Activated T-cell treated with anti-CD3 and anti-CD28 coated beads, Interleukin-2, amount 50 U/mL, for 1 hour (primary cell): Measurements from ENCODE around the gene NXPH4.

ENCODE experiments used
- DNase-seq: peaks from one replicate; pipeline ENCODE4 v3.0.0-alpha.2; 2020

Gene NXPH4

GRCh38 chr12:57248934-57249742 is 32.5 kb downstream of the NXPH4 start:
- no peak for DNase-seq

GRCh38 chr12:57250541-57250940 is 33.9 kb downstream of the NXPH4 start:
- no peak for DNase-seq

GRCh38 chr12:57250956-57251355 is 34.4 kb downstream of the NXPH4 start, which contains the start of gene STAC3:
Gene STAC3 (minus strand): TSS chr12:57251187. CDS start chr12:57249636, 1,551 bp downstream.
- DNase-seq, result no peak

- DNase-seq, result no peak
These were observed 38.1 kb downstream of the NXPH4 start for GRCh38 chr12:57254506-57255280.

- DNase-seq, result no peak
These were observed 39.3 kb downstream of the NXPH4 start for GRCh38 chr12:57255916-57256315.

- no peak for DNase-seq
These were observed 42.7 kb downstream of the NXPH4 start for GRCh38 chr12:57258977-57259970.

GRCh38 chr12:57260366-57260765 is 43.8 kb downstream of the NXPH4 start:
- no peak for DNase-seq

- DNase-seq, result no peak
These were observed 44.9 kb downstream of the NXPH4 start for GRCh38 chr12:57261428-57261865.

- DNase-seq, result no peak
These were observed 45.7 kb downstream of the NXPH4 start for GRCh38 chr12:57262126-57262822.

GRCh38 chr12:57263096-57263495 is 46.5 kb downstream of the NXPH4 start:
- no peak for DNase-seq

GRCh38 chr12:57266681-57267080 is 50.1 kb downstream of the NXPH4 start:
- DNase-seq, result no peak

GRCh38 chr12:57268264-57268663 is 51.7 kb downstream of the NXPH4 start:
- DNase-seq, result no peak

GRCh38 chr12:57270966-57271470 is 54.4 kb downstream of the NXPH4 start:
- DNase-seq, result no peak

- DNase-seq, result no peak
These were observed 56.0 kb downstream of the NXPH4 start for GRCh38 chr12:57272337-57273151.

GRCh38 chr12:57273516-57273915 is 56.9 kb downstream of the NXPH4 start:
- DNase-seq, result no peak
